ENCODE data around the gene PDILT.

The PDILT gene

GRCh38 chr16:20309786-20310185, 94.8 kb downstream of the PDILT start:
- no peak overlapping the region for H3K27ac ChIP-seq
- no peak for TF ChIP-seq ZFX (IDR thresholded peaks at IDR 0.05)
